Measurements from ENCODE around the gene DSCAM. TPM values are rescaled to one million over a fixed set of nuclear protein-coding genes. Genes with fewer than 3 reads are reported as not detected.

Gene DSCAM
- total RNA-seq, 4 donors from 2014 or later, result 0.17 TPM; not detected in 3

GRCh38 chr21:40316104-40316503 lies 530.9 kb downstream of the DSCAM start:
- TF ChIP-seq, protein P1, sequence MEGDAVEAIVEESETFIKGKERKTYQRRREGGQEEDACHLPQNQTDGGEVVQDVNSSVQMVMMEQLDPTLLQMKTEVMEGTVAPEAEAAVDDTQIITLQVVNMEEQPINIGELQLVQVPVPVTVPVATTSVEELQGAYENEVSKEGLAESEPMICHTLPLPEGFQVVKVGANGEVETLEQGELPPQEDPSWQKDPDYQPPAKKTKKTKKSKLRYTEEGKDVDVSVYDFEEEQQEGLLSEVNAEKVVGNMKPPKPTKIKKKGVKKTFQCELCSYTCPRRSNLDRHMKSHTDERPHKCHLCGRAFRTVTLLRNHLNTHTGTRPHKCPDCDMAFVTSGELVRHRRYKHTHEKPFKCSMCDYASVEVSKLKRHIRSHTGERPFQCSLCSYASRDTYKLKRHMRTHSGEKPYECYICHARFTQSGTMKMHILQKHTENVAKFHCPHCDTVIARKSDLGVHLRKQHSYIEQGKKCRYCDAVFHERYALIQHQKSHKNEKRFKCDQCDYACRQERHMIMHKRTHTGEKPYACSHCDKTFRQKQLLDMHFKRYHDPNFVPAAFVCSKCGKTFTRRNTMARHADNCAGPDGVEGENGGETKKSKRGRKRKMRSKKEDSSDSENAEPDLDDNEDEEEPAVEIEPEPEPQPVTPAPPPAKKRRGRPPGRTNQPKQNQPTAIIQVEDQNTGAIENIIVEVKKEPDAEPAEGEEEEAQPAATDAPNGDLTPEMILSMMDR (IDR thresholded peaks at IDR 0.05; ENCODE audit: low read depth), result no peak

- TF ChIP-seq, protein P1 (IDR thresholded peaks at IDR 0.05; ENCODE audit: low read depth), result no peak
These were observed 531.3 kb downstream of the DSCAM start for GRCh38 chr21:40315626-40316025.

GRCh38 chr21:40313260-40313659 lies 533.7 kb downstream of the DSCAM start:
- TF ChIP-seq, protein P1 (IDR thresholded peaks at IDR 0.05; ENCODE audit: low read depth), result no peak

GRCh38 chr21:40300300-40300699 lies 546.7 kb downstream of the DSCAM start:
- TF ChIP-seq, protein P1 (IDR thresholded peaks at IDR 0.05; ENCODE audit: low read depth), result no peak

- TF ChIP-seq, protein P1 (IDR thresholded peaks at IDR 0.05; ENCODE audit: low read depth), result no peak
These were observed 547.5 kb downstream of the DSCAM start for GRCh38 chr21:40299451-40299850.

GRCh38 chr21:40294345-40294744 lies 552.6 kb downstream of the DSCAM start:
- TF ChIP-seq, protein P1 (IDR thresholded peaks at IDR 0.05; ENCODE audit: low read depth), result no peak

DNA sequence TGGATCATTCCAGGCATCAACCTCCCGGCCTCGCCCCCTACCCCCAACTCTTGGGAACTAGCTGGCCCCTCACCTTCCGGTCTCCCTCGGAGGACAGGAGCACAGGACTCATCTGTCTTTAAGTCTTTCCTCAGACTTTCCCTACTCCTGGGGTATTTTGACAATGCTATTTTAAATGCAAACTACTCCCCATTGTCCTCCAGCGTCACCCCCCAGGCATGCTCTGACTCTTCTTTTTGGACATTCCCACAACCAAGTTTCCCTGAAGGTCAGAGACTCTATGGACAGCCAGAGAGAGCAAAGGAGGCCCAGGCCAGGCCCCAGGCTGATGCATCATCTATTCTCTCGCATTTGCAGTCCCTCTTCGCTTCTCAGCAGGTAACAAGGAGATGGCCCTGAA lies 555.4 kb downstream of the DSCAM start:
- TF ChIP-seq, protein P1 (IDR thresholded peaks at IDR 0.05; ENCODE audit: low read depth), result no peak
